GM18907 (cell line): Measurements from ENCODE around the gene TMSB4Y.

Experiments
- ATAC-seq: cut with Tn5 transposase; IDR thresholded peaks from one replicate; pipeline ENCODE4 v1.9.1; 2021; ENCODE audit warnings: mild to moderate bottlenecking, moderate library complexity; ENCODE audit not compliant: unreplicated experiment

The TMSB4Y gene

GRCh38 chrY:13703568-13703968 is at the start of gene TMSB4Y:
Gene TMSB4Y, plus strand, starts transcription at chrY:13703899.
- ATAC-seq = no peak

GRCh38 chrY:13664162-13664561 is 39.5 kb upstream of the TMSB4Y start:
- no peak for ATAC-seq

- no peak for ATAC-seq
Measured at GRCh38 chrY:13671122-13671521, 32.6 kb upstream of the TMSB4Y start.

GRCh38 chrY:13702276-13702675 is 1.4 kb upstream of the TMSB4Y start:
- ATAC-seq = no peak

GRCh38 chrY:13704121-13704930 is 627 bp downstream of the TMSB4Y start:
- no peak for ATAC-seq

- no peak for ATAC-seq
Measured at GRCh38 chrY:13705197-13705596, 1.5 kb downstream of the TMSB4Y start.

GRCh38 chrY:13708038-13708437 is 4.3 kb downstream of the TMSB4Y start:
- no peak for ATAC-seq

- ATAC-seq = no peak
Measured at GRCh38 chrY:13718996-13719395, 15.3 kb downstream of the TMSB4Y start.

GRCh38 chrY:13729517-13729916 is 25.8 kb downstream of the TMSB4Y start:
- ATAC-seq = no peak

GRCh38 chrY:13738618-13739017 is 34.9 kb downstream of the TMSB4Y start:
- no peak for ATAC-seq

- ATAC-seq = no peak
Measured at GRCh38 chrY:13751289-13752071, 47.8 kb downstream of the TMSB4Y start.

- ATAC-seq = no peak
Measured at GRCh38 chrY:13754661-13755060, 51.0 kb downstream of the TMSB4Y start.
